Body of pancreas (tissue), 4 donors: ENCODE results near the gene SNX13. TPM values are rescaled to one million over a fixed set of nuclear protein-coding genes. Genes with fewer than 3 reads are reported as not detected.

Source experiments
- ATAC-seq: fragments of 150-250 bp; one replicate; pipeline ENCODE4 v1.9.1; 2016
- DNase-seq, 4 donors: peaks; one replicate each; pipeline ENCODE4 v3.0.0-alpha.2; 2019
- H3K27ac ChIP-seq, 4 donors: fragments of 200-600 bp; sonication (generic); 1 replicate in 3 of 4; 2 replicates in 1 of 4; pipeline versions ENCODE4 v1.5.1 to v1.6.1; 2016 to 2019; ENCODE audit warnings: mild to moderate bottlenecking in 1 of 4, mixed read lengths in 1 of 4, moderate library complexity in 1 of 4
- H3K27me3 ChIP-seq, 2 donors: fragments of 200-600 bp; sonication (generic); one replicate each; pipeline ENCODE4 v1.6.0; 2016; ENCODE audit warnings: mild to moderate bottlenecking in 1 of 2
- H3K36me3 ChIP-seq, 2 donors: fragments of 200-600 bp; sonication (generic); replicated peaks in 1 of 2; 2 replicates each; pipeline ENCODE4 v1.5.1; 2016; ENCODE audit warnings: low read depth in 2 of 2; ENCODE audit not compliant: insufficient read depth in 1 of 2
- H3K4me1 ChIP-seq: fragments of 200-600 bp; sonication (generic); one replicate; pipeline ENCODE4 v1.6.0; 2016
- H3K4me3 ChIP-seq, 2 donors: fragments of 200-600 bp; sonication (generic); 1 replicate in 1 of 2; 2 replicates in 1 of 2; pipeline ENCODE4 v1.5.1; 2016 to 2019
- H3K9me3 ChIP-seq, 3 donors: fragments of 200-600 bp; sonication (generic); 1 replicate in 2 of 3; 2 replicates in 1 of 3; pipeline ENCODE4 v1.5.1; 2016
- POLR2A ChIP-seq, 3 donors: fragments of 450-650 bp; IDR thresholded peaks; one replicate each; pipeline ENCODE4 v1.6.1; 2016; ENCODE audit warnings: antibody characterized with exemption in 3 of 3, mild to moderate bottlenecking in 2 of 3
- WGBS, 2 donors: methylation state at CpG; one replicate each; pipeline ENCODE4 v1.1.5; 2017; 5-methylcytosine and 5-hydroxymethylcytosine counted together
- intact Hi-C: fragments of 100-400 bp; cut with DNase I; formaldehyde crosslinking; loops from one replicate; pipeline ENCODE4 v1.15.1; 2023
- total RNA-seq, 2 donors: library from RNA; depleted of rRNA; stranded (reverse); fragments of >200 nt; gene quantifications; one replicate each; pipeline ENCODE4 v1.1.0, GENCODE V29; 2016
- TF ChIP-seq, protein P1 (sequence below), 7 experiments: fragments of 450-650 bp in 4 of 7; fragments of 200-600 bp in 3 of 7; sonication (generic) in 3 of 7; IDR thresholded peaks; one replicate each; pipeline ENCODE4 v1.5.1; 2016 to 2019; ENCODE audit warnings: antibody characterized with exemption in 7 of 7

The SNX13 gene
- total RNA-seq, 2 donors from 2014 or later = 23.1 to 61.0 TPM

DNA sequence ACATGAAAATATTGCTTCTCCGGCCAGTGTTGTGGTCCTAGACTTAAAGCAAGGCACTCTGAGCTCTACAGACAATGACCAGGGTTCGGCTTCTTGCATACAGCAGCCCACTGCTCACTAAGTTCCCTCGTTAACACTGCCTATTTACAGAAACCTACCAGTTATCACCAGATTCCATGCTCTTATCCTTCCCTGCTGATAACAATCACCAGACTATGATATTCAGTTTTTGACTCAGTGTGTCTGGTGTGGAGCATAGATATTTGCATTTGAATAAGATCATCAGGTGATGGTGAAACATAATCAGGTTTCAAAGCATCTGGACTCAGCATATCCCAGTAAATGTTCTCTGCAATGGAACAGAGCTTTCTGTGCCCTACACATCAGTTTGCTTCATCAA lies 182.3 kb downstream of the SNX13 start:
- intact Hi-C loops = no loop called here
- TF ChIP-seq, protein P1, sequence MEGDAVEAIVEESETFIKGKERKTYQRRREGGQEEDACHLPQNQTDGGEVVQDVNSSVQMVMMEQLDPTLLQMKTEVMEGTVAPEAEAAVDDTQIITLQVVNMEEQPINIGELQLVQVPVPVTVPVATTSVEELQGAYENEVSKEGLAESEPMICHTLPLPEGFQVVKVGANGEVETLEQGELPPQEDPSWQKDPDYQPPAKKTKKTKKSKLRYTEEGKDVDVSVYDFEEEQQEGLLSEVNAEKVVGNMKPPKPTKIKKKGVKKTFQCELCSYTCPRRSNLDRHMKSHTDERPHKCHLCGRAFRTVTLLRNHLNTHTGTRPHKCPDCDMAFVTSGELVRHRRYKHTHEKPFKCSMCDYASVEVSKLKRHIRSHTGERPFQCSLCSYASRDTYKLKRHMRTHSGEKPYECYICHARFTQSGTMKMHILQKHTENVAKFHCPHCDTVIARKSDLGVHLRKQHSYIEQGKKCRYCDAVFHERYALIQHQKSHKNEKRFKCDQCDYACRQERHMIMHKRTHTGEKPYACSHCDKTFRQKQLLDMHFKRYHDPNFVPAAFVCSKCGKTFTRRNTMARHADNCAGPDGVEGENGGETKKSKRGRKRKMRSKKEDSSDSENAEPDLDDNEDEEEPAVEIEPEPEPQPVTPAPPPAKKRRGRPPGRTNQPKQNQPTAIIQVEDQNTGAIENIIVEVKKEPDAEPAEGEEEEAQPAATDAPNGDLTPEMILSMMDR (IDR thresholded peaks at IDR 0.05) = no peak
- TF ChIP-seq POLR2A (IDR thresholded peaks at IDR 0.05) = no peak
- 54 to 68% methylated on average over 3 of the region's 3 CpGs for whole genome bisulfite sequencing, 2 donors
- no peaks in the 10 kb centered on the region for H3K27me3 ChIP-seq
- H3K4me1 ChIP-seq = no peaks in the 10 kb centered on the region
- H3K4me3 ChIP-seq = no peak overlapping the region
- H3K36me3 ChIP-seq = no peaks in the 10 kb centered on the region
- DNase-seq = no peak
- H3K9me3 ChIP-seq = no peaks in the 10 kb centered on the region
- no peak for ATAC-seq
- no peak overlapping the region for H3K27ac ChIP-seq

DNA sequence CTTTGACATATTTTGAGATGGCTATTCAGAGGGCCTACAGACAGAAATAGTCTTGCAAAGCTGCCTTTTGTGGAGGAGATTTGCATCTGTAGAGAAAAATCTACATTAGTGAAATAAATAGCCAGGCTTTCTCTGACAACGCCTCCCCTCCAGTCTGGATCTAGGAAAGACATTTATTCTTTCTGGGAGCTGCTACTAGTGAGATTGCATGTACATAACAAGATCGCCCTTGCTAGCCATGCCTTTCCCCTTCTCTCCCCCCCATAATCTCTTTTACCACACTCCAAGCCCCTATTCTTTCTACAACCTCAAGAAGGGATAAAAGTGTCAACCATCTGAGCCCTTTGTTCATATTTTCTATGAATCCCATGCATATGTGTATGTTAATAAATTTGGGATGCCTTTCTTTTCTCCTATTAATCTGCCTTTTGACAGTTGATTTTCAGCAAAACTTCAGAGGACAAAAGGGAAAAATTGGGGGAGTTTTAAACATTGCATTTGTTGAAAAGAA lies 194.2 kb downstream of the SNX13 start:
- intact Hi-C loops = no loop called here
- DNase-seq (no peak), ATAC-seq (no peak)
- TF ChIP-seq, protein P1 (IDR thresholded peaks at IDR 0.05) = no peak
- no peak for TF ChIP-seq POLR2A (IDR thresholded peaks at IDR 0.05)
- no peaks in the 10 kb centered on the region for H3K4me1 ChIP-seq
- H3K9me3 ChIP-seq = no peaks in the 10 kb centered on the region
- H3K36me3 ChIP-seq = no peaks in the 10 kb centered on the region
- H3K4me3 ChIP-seq = no peak overlapping the region
- no peaks in the 10 kb centered on the region for H3K27me3 ChIP-seq
- H3K27ac ChIP-seq = no peak overlapping the region
- 63 to 70% methylated on average over 2 of the region's 2 CpGs for WGBS, 2 donors

DNA sequence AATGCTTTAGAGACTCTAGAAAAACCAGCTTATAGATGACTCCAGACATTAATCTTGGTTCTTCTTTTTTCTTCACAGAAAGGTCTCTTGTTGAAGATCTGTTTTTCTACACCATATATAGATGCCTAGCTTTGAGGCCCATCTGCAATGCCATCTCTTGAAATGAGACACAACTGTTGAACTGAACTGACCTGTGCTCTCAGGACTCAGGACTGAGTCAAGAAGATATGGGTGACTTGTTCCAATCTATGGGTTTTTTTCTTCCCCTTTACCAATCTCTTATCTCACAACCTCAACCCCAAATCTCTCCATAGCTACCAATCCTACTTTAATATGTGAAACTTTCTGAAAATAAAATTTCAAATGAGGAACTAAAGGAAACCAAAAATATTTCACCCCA lies 194.7 kb downstream of the SNX13 start:
- intact Hi-C loops = no loop called here
- ATAC-seq (no peak), DNase-seq (no peak)
- Histone ChIP-seq H3K27me3 (no peaks in the 10 kb centered on the region), H3K4me1 (no peaks in the 10 kb centered on the region), H3K9me3 (no peaks in the 10 kb centered on the region), H3K4me3 (no peak overlapping the region), H3K36me3 (no peaks in the 10 kb centered on the region), H3K27ac (no peak overlapping the region)
- TF ChIP-seq, protein P1 (IDR thresholded peaks at IDR 0.05) = no peak
- TF ChIP-seq POLR2A (IDR thresholded peaks at IDR 0.05) = no peak

DNA sequence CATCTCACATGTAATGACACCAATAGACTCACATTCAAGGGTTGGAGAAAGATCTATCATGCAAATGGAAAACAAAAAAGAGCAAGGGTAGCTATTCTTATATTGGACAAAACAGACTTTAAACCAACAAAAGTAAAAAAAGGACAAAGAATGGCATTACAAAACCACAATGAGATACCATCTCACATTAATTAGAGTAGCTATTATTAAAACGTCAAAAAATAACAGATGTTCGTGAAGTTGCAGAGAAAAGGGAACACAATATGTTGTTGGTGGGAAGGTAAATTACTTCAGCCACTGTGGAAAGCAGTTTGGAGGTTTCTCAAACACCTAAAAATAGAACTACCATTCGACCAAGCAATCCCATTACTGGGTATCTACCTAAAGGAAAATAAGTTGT lies 197.0 kb downstream of the SNX13 start:
- ATAC-seq (no peak), DNase-seq (no peak)
- TF ChIP-seq, protein P1 (IDR thresholded peaks at IDR 0.05) = no peak
- TF ChIP-seq POLR2A (IDR thresholded peaks at IDR 0.05) = no peak
- Histone ChIP-seq H3K4me3 (no peak overlapping the region), H3K4me1 (no peaks in the 10 kb centered on the region), H3K27ac (no peak overlapping the region), H3K36me3 (no peaks in the 10 kb centered on the region), H3K27me3 (no peaks in the 10 kb centered on the region), H3K9me3 (no peaks in the 10 kb centered on the region)
- intact Hi-C loops = no loop called here
- WGBS, 2 donors = 51% methylated on average over 3 of the region's 3 CpGs

DNA sequence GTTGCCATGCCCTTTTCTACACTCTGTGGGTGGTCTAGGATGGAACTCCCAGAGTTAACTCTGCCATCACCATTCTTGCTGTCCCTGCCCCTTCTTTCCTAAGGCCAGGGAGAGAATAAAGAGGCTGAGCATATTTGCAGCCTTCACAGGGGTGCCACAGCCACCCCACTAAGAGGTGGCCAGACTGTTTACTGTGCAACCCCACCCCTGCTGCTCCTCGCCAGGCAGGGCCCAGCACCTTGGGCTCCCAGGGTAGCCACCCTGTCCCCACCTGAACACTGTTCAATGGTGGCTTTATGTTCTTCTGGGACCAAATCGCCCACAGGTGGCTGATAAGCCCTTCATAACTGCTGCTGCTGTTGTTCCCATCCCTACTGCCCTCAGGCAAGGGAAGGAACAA lies 198.9 kb downstream of the SNX13 start:
- H3K4me1 ChIP-seq = no peaks in the 10 kb centered on the region
- no peak overlapping the region for H3K4me3 ChIP-seq
- no peak overlapping the region for H3K27ac ChIP-seq
- no peaks in the 10 kb centered on the region for H3K27me3 ChIP-seq
- TF ChIP-seq POLR2A (IDR thresholded peaks at IDR 0.05) = no peak
- TF ChIP-seq, protein P1 (IDR thresholded peaks at IDR 0.05) = no peak
- no peaks in the 10 kb centered on the region for H3K36me3 ChIP-seq
- intact Hi-C loops = no loop called here
- no peak for ATAC-seq
- H3K9me3 ChIP-seq = no peaks in the 10 kb centered on the region
- DNase-seq = no peak
- 53 to 67% methylated on average over 2 of the region's 2 CpGs for WGBS, 2 donors
